LNCAP (cell line): ENCODE measurements around the gene SPON1.

Experiments
- TF ChIP-seq, protein P1 (sequence below): fragments of 450-650 bp; IDR thresholded peaks from 2 replicates; pipeline ENCODE4 v1.5.1; 2017; ENCODE audit warnings: mild to moderate bottlenecking

The SPON1 gene

DNA sequence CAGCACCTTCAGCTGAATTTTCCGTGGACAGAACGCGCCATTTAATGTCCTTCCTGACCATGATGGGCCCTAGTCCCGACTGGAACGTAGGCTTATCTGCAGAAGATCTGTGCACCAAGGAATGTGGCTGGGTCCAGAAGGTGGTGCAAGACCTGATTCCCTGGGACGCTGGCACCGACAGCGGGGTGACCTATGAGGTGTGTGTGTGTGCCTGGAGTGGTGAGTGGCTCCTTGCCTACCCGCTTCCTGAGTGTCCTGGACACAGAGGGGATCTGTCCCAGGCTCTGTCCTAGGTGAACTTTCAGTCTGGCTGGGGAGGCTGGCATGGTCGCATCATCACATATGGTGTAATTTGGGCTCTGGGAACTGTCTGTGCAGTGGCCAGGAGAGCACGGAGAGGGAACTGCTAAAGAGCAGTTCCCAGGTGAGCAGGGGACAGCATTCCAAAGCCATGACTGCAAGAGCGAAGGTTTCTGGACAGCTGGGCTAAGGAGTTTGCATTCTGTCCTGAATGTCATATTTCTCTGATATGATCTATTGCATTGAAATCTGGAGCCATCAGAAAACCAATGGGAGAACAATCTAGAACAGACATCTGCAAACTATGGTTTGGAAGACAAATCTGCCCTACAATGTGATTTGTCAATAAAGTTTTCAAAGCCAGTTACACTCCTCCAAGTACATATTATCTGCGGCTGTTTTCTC is 292.2 kb downstream of the SPON1 start:
- TF ChIP-seq, protein P1, sequence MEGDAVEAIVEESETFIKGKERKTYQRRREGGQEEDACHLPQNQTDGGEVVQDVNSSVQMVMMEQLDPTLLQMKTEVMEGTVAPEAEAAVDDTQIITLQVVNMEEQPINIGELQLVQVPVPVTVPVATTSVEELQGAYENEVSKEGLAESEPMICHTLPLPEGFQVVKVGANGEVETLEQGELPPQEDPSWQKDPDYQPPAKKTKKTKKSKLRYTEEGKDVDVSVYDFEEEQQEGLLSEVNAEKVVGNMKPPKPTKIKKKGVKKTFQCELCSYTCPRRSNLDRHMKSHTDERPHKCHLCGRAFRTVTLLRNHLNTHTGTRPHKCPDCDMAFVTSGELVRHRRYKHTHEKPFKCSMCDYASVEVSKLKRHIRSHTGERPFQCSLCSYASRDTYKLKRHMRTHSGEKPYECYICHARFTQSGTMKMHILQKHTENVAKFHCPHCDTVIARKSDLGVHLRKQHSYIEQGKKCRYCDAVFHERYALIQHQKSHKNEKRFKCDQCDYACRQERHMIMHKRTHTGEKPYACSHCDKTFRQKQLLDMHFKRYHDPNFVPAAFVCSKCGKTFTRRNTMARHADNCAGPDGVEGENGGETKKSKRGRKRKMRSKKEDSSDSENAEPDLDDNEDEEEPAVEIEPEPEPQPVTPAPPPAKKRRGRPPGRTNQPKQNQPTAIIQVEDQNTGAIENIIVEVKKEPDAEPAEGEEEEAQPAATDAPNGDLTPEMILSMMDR, result no peak

DNA sequence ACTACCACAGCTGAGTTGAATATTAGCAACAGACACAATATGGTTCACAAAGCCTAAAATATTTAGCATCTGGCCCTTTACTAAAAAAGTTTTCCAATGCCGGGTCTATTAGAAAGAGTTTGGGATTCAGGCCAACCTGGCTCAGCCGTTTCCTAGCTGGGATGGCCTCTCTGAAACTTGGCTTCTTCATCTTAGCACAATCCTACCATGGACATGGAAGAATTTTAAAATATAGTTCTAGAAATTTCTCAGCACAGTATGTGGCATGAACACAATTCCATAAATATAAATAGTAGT is 292.7 kb downstream of the SPON1 start:
- TF ChIP-seq, protein P1, result no peak

DNA sequence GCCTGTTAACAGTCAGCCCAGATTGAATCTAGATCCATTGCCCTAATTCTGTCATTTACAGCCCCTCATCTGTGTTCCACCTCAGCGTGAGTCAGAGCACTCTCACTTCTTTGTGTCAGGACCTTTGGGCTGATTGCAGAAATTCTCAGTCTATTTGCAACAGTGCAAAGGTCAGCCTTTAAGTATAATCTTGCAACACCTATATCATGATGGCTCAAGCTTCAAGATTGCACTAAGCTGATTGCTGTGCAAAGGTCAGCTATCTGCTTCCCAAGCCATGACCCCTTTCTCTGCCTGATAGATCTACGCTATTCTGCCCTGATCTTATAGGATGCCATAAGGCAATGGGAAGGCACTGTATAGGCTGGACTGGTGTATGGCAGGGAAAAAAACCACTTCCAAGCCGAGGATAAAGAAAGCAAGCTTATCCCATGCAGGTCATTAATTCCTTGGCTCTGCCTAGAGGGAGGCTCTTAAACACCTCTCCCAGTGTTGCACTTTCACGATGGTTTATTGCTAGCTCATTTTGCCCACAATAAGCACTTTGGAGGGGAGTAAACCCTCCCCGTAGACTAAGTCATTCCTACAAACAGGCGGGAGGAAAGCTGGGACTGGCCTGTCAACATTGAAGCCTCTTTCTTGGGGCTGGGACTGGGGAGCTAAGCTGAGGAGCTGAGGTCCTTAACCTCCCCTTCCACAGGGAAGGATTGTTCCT is 295.9 kb downstream of the SPON1 start:
- TF ChIP-seq, protein P1, result no peak

DNA sequence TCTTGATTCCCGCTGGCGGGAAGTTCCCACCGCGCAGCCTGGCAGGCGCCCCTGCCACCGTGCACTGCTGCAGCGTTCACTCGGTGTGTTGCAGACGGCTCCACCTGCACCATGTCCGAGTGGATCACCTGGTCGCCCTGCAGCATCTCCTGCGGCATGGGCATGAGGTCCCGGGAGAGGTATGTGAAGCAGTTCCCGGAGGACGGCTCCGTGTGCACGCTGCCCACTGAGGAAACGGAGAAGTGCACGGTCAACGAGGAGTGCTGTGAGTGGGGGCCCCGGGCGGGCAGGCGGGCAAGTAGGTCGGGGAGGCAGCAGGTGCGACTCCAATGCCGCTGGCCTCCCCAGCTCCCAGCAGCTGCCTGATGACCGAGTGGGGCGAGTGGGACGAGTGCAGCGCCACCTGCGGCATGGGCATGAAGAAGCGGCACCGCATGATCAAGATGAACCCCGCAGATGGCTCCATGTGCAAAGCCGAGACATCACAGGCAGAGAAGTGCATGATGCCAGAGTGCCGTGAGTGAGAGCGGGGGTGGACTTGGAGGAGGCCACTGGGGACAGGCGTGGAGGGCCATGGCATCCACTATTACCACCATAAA is 296.8 kb downstream of the SPON1 start:
- TF ChIP-seq, protein P1, result no peak

DNA sequence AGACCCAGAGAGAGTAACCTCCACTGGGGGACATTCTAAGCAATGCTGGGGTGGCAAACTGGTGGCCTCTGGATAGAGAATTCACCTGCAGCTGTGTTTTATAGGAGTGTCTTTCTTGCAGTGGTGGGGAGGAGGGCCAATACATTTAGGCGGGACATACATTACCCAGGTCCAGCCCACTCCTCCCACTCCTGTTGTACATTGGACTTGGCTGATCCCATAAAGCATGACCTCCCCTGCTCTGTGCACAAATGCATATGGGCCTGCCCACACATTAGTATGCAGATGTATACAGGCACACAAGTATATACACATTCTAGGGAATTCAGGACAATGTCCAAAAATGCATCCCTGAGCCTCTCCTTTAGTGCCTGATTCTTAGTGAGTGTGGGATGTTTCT is 297.4 kb downstream of the SPON1 start:
- TF ChIP-seq, protein P1, result no peak

DNA sequence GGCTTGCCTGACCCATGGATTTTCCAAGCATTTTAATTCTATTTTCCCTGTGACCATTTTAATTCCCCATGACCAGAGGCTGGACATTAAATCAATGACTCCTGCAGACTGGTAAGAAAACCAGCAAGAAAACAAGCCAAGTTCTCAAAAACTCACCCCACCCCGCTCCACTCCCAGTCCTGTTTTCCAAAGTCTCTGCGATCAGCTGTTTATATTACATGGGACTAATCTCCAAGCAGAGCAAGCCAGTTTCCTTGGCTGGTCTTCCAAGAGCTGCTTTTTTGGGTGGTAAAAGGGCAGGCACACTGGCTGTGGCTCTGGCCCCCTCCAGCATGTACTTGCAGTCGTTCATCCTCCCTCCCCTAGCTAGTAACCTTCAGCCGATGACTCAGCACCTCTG is 298.5 kb downstream of the SPON1 start:
- TF ChIP-seq, protein P1, result no peak

DNA sequence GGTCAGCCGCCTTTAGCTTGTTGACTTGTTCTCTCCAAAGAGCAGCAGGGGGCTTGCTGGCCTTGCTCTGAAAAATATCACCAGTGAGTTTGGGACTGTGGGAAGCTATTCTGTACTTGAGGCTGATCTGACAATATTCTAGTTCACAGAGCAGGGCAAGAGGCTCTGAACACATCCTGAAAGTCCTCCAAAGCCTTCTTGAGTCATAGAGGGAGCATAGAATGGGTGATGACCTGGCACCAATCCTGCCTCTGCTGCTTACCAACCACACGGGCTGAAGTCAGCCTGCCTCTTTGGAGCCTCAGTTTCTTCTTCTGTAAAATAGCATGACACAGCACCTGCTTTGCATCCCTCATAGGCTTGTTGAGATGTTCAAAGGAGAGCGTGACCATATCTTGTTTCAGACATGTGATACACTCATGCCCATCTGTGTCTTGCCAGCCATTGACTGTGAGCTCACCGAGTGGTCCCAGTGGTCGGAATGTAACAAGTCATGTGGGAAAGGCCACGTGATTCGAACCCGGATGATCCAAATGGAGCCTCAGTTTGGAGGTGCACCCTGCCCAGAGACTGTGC is 299.8 kb downstream of the SPON1 start:
- TF ChIP-seq, protein P1, result no peak
